Activated CD8-positive, alpha-beta memory T cell treated with anti-CD3 and anti-CD28 coated beads, Interleukin-2, amount 50 U/mL, for 4 hours (primary cell): Measurements from ENCODE around the gene VAV1.
"Not testable (repeated sequence)": the region's sequence is repeated elsewhere in the genome, so short reads cannot be mapped to it uniquely, and the experiment has no call there.

Experiments
- DNase-seq: peaks from one replicate; pipeline ENCODE4 v3.0.0-alpha.2; 2020

Gene VAV1

GRCh38 chr19:6819323-6819722, 46.8 kb downstream of the VAV1 start:
- DNase-seq, result no peak

GRCh38 chr19:6820237-6820636, 47.7 kb downstream of the VAV1 start:
- no peak for DNase-seq

GRCh38 chr19:6821639-6822310, 49.3 kb downstream of the VAV1 start:
- DNase-seq, result no peak

GRCh38 chr19:6822311-6822670, 49.8 kb downstream of the VAV1 start:
- DNase-seq, result no peak

GRCh38 chr19:6825076-6825774, 52.7 kb downstream of the VAV1 start:
- no peak for DNase-seq

GRCh38 chr19:6826281-6826920, 53.9 kb downstream of the VAV1 start:
- no peak for DNase-seq

- no peak for DNase-seq
Measured at GRCh38 chr19:6828306-6828697, 55.8 kb downstream of the VAV1 start.

GRCh38 chr19:6828698-6829633, 56.5 kb downstream of the VAV1 start:
- no peak for DNase-seq

GRCh38 chr19:6829829-6830228, 57.3 kb downstream of the VAV1 start:
- not testable (repeated sequence) for DNase-seq

GRCh38 chr19:6831084-6831483, 58.6 kb downstream of the VAV1 start:
- DNase-seq, result not testable (repeated sequence)

- no peak for DNase-seq
Measured at GRCh38 chr19:6832412-6832811, 59.9 kb downstream of the VAV1 start.

GRCh38 chr19:6833166-6833790, 60.8 kb downstream of the VAV1 start:
- DNase-seq, result no peak

- DNase-seq, result no peak
Measured at GRCh38 chr19:6834433-6834832, 61.9 kb downstream of the VAV1 start.

GRCh38 chr19:6835501-6835900, 63.0 kb downstream of the VAV1 start:
- no peak for DNase-seq

- DNase-seq, result no peak
Measured at GRCh38 chr19:6837525-6837924, 65.0 kb downstream of the VAV1 start.

GRCh38 chr19:6838062-6838655, 65.7 kb downstream of the VAV1 start:
- DNase-seq, result no peak

GRCh38 chr19:6842871-6843607, 70.5 kb downstream of the VAV1 start:
- no peak for DNase-seq

- DNase-seq, result no peak
Measured at GRCh38 chr19:6847828-6848200, 75.3 kb downstream of the VAV1 start.

- DNase-seq, result no peak
Measured at GRCh38 chr19:6848986-6849385, 76.5 kb downstream of the VAV1 start.

- DNase-seq, result no peak
Measured at GRCh38 chr19:6849876-6850275, 77.4 kb downstream of the VAV1 start.

GRCh38 chr19:6851359-6851758, 78.9 kb downstream of the VAV1 start:
- no peak for DNase-seq

GRCh38 chr19:6852001-6852400, 79.5 kb downstream of the VAV1 start:
- no peak for DNase-seq
